GM12801 (cell line): ENCODE data around the gene RRH.

Experiments used
- CTCF ChIP-seq: IDR thresholded peaks from one replicate; pipeline ENCODE4 v1.5.1; 2011; ENCODE audit warnings: control low read depth; ENCODE audit not compliant: insufficient read length; ENCODE audit errors: extremely low read depth

Gene RRH

GRCh38 chr4:109848501-109848900 lies 20.7 kb downstream of the RRH start:
- no peak for TF ChIP-seq CTCF

GRCh38 chr4:109850601-109851000 lies 22.8 kb downstream of the RRH start:
- no peak for TF ChIP-seq CTCF

DNA sequence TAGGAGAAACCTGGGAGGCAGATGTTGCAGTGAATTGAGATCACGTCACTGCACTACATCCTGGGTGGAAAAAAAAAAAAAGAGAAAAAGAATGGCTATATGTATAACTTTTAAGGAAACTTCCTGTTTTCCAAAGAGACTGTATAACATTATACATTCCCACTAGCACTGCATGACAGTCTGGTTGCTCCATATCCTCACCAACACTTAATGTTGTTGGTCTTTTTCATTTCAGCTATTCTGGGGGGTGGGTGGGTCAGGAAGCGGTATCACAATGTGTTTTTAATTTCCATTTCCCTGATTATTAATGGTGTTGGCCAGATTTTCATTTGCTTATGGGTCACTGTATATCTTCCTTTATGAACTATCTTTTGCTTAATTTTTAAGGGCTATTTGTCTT lies 33.5 kb downstream of the RRH start:
- no peak for TF ChIP-seq CTCF

GRCh38 chr4:109861916-109862511 lies 34.2 kb downstream of the RRH start:
- no peak for TF ChIP-seq CTCF

- TF ChIP-seq CTCF, result no peak
Observed at GRCh38 chr4:109864134-109864533, 36.4 kb downstream of the RRH start.

GRCh38 chr4:109870061-109870460 lies 42.3 kb downstream of the RRH start:
- TF ChIP-seq CTCF, result no peak

GRCh38 chr4:109872065-109872464 lies 44.3 kb downstream of the RRH start:
- no peak for TF ChIP-seq CTCF

- TF ChIP-seq CTCF, result no peak
Observed at GRCh38 chr4:109872950-109873656, 45.3 kb downstream of the RRH start.
